Effector CD4-positive, alpha-beta T cell (primary cell): ENCODE measurements around the gene PWWP2B.

Experiments used
- DNase-seq: peaks from one replicate; pipeline ENCODE4 v3.0.0-alpha.2; 2020

The PWWP2B gene

GRCh38 chr10:132461683-132462231, 64.8 kb downstream of the PWWP2B start:
- DNase-seq = no peak

DNA sequence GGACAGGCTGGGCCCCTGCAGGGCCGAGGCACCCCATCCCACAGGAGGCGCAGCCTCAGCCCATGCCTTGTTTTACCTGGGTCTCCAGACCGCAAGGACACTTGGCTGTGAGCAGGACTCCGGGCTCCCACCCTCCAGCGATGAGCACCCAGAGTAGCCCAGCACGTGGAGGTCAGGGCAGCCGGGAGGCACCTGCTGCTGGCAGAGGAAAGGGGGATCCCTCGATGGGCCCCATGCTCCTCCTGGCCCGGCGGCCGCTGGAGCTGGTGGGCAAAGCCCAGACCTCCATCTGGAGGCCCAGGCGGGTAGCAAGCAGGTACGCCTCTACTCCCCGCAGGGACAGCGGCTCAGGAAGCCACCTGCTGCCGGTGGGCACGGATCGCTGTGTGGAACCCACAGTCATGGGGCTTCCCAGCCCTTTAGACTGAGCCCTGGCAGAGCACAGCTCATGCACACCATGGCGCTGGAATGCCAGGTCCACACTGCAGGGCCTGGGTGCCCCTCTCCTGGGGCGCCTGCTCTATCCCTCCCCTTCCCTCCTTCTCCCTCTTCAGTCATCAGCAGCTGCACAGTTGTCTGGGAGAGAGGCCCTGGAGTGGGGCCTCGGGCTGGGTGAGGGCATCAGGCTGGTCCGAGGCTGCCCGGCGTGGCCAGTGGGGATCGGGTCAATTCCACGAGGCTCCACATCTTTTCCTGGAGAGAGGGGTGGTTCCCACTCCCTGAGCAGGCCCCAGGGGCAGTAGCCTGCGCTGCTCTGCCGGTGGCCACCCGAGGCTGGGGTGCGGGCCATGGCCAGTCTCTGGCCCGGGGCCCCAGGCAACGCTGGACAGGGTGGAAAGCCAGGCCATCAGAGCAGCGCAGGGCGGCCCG, 65.7 kb downstream of the PWWP2B start:
- no peak for DNase-seq

DNA sequence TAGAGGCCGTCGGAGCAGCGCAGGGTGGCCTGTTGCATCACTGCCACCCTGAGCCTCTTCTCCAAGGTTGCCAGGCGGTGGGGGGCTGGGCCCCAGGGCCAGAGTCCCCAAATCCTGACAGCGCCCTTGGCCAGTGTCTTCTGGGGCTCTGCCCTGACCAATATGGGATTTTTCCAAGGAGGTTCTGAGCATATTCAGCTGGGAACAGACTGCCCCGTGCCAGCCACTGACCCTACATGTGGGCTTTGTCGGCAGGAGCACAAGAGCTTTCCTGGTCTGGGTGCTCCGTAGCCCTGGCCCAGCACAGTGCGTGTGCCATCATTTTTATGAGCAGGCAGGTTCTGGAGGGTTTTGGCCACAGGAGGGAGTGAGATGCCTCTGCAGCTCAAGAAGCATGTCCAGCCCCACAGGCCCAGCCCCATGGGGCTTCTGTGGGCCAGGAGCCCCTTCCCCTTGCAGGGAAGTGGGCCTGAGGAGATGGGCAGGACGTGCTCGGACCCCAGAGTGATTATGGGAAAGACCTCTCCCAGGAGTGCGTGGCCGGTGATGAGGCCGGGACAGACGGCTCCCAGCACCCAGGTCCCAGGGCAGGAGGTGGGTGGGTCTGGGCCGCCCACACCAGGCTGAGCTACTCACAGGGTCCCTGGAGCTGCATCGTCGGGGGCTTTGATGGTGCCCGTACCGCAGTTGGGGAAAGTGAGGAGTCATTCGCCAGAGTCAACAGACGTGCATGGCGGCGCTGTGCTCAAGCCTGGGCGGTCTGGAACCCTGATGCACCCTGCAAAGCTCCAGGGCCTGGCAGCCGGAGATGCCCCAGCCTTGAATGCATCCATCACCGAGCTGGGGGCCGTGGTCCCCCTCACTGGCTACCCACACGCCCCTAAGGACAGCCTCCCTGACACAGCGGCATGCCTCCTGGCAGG, 66.6 kb downstream of the PWWP2B start:
- DNase-seq = no peak

DNA sequence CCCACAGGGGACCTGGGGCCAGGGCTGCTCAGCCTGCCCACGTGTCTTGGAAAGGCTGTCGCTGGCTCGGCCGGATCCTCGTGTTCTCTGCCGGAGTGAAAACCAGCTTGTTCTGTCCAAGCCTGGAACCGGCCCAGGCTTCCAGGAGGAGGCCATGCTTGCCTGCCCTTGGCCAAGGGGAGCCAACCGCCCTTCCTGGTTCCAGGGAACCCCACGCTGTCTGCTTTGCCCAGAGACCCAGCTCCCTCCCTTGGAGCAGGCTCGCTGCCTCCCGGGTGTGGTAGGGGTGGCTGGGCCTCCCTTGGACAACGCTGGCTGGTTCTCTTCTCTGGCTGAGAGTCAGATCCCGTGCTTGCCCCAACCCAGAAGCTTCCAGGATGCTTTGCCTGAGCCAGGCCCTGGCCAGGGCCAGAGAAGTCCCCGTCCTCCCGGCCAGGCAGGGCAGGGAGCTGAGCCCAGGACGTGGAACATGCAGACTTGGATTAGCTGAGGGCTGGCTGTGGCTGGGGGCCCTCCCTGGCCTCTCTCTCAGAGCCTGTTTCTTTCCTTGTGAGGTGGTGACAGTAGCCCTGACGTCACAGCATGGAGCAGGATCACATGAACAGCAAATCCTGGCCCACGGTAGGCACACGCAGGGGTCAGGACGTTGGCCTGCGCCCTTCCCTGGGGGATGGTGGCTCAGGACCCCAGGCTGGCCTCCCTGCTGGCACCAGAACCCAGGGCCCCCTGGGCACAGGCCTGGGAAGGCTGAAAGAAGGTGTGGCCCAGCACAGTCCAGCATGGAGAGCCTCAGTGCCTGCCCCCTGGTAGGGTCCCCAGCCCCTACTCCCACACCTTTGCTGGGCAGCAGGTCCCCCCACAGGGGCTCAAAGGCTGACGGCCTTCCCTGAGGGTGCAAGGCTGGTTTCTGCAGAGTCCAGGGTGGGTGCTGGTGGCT, 67.5 kb downstream of the PWWP2B start:
- no peak for DNase-seq

GRCh38 chr10:132465193-132465888, 68.3 kb downstream of the PWWP2B start:
- DNase-seq = no peak

DNA sequence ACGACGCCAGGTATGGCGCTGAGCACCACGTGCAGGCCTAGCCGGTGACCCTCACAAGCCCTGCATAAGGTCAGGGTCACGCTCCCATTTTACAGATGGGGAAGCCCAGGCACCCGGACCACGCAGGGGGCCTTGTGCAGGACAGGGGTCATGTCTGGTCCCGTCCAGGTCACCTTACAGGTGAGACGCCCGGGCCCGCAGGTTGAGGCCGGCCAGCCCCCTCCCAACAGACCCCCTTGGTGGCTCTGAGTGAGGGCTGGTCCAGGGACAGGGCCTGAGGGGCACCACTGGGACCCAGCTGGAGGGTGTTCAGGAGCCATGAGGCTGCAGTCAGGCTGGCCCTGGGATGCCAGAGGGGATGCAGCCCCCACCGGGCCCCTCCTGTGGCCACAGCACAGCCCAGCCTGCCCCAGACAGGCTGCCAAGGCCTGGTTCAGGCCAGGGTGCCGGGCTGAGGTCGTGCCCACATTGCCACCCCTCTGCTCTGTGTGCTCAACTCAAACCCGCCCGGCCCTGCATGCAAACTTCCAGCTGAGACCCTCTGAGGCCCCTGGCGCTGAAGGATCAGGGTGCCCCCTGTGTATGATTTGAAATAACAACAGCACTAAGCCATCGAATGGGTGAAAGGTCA, 69.0 kb downstream of the PWWP2B start:
- no peak for DNase-seq

GRCh38 chr10:132466520-132467463, 69.8 kb downstream of the PWWP2B start:
- DNase-seq = no peak
